ENCODE data around the gene ICAM4.
"Not testable (repeated sequence)": the region's sequence is repeated elsewhere in the genome, so short reads cannot be mapped to it uniquely, and the experiment has no call there.

Gene ICAM4

DNA sequence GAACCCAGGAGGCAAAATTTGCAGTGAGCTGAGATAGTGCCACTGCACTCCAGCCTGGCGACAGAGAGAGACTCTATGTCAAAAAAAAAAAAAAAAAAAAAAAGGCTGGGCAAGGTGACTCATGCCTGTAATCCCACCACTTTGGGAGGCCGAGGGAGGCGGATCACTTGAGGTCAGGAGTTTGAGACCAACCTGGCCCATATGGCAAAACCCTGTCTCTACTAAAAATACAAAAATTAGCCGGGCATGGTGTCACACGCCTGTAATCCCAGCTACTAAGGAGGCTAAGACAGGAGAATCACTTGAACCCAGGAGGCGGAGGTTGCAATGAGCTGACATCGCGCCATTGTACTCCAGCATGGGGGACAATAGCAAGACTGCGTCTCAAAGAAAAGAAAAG is 50.0 kb downstream of the ICAM4 start:
- DNase-seq (ENCODE audit: low read depth in 2 of 2, low spot score in 1 of 2): not testable (repeated sequence)
